ENCODE data around the gene FTMT. TPM values are rescaled to one million over a fixed set of nuclear protein-coding genes. Genes with fewer than 3 reads are reported as not detected.

FTMT gene
- total RNA-seq, 2 donors from 2014 or later, result not detected

- Histone ChIP-seq H3K36me3 (no peaks in the 10 kb centered on the region), H3K4me1 (no peaks in the 10 kb centered on the region), H3K4me3 (no peak overlapping the region), H3K9me3 (no peaks in the 10 kb centered on the region), H3K27me3 (no peaks in the 10 kb centered on the region), H3K27ac (no peak overlapping the region)
- no peak for TF ChIP-seq CTCF (IDR thresholded peaks at IDR 0.05)
- no peak for DNase-seq (ENCODE audit: low spot score)
Observed at GRCh38 chr5:121834021-121834420, 17.7 kb upstream of the FTMT start.

- no peak for DNase-seq (ENCODE audit: low spot score)
- no peaks in the 10 kb centered on the region for H3K27me3 ChIP-seq
- no peaks in the 10 kb centered on the region for H3K36me3 ChIP-seq
- H3K4me3 ChIP-seq, result no peak overlapping the region
- no peaks in the 10 kb centered on the region for H3K9me3 ChIP-seq
- H3K4me1 ChIP-seq, result no peaks in the 10 kb centered on the region
- no peak for TF ChIP-seq CTCF (IDR thresholded peaks at IDR 0.05)
- no peak overlapping the region for H3K27ac ChIP-seq
Observed at GRCh38 chr5:121841892-121842291, 9.8 kb upstream of the FTMT start.

- H3K4me3 ChIP-seq, result no peak overlapping the region
- no peak for DNase-seq (ENCODE audit: low spot score)
- H3K36me3 ChIP-seq, result no peaks in the 10 kb centered on the region
- no peaks in the 10 kb centered on the region for H3K27me3 ChIP-seq
- no peaks in the 10 kb centered on the region for H3K4me1 ChIP-seq
- H3K9me3 ChIP-seq, result peaks cover 0 to 9% of the 10 kb centered on the region in 2 donors
- no peak overlapping the region for H3K27ac ChIP-seq
- no peak for TF ChIP-seq CTCF (IDR thresholded peaks at IDR 0.05)
Observed at GRCh38 chr5:121850272-121850671, 1.4 kb upstream of the FTMT start.

GRCh38 chr5:121853850-121854249, 2.2 kb downstream of the FTMT start:
- peaks cover 0 to 9% of the 10 kb centered on the region in 2 donors for H3K9me3 ChIP-seq
- no peaks in the 10 kb centered on the region for H3K27me3 ChIP-seq
- no peak for TF ChIP-seq CTCF (IDR thresholded peaks at IDR 0.05)
- no peaks in the 10 kb centered on the region for H3K4me1 ChIP-seq
- no peaks in the 10 kb centered on the region for H3K36me3 ChIP-seq
- no peak overlapping the region for H3K4me3 ChIP-seq
- no peak for DNase-seq (ENCODE audit: low spot score)
- H3K27ac ChIP-seq, result no peak overlapping the region

GRCh38 chr5:121862801-121863200, 11.1 kb downstream of the FTMT start:
- DNase-seq (ENCODE audit: low spot score), result no peak
- H3K4me3 ChIP-seq, result no peak overlapping the region
- no peak overlapping the region for H3K27ac ChIP-seq
- H3K9me3 ChIP-seq, result no peaks in the 10 kb centered on the region
- H3K27me3 ChIP-seq, result no peaks in the 10 kb centered on the region
- no peak for TF ChIP-seq CTCF (IDR thresholded peaks at IDR 0.05)
- no peaks in the 10 kb centered on the region for H3K4me1 ChIP-seq
- H3K36me3 ChIP-seq, result no peaks in the 10 kb centered on the region

- TF ChIP-seq CTCF (IDR thresholded peaks at IDR 0.05), result no peak
- Histone ChIP-seq H3K27me3 (no peaks in the 10 kb centered on the region), H3K9me3 (no peaks in the 10 kb centered on the region), H3K27ac (no peak overlapping the region), H3K36me3 (no peaks in the 10 kb centered on the region), H3K4me1 (no peaks in the 10 kb centered on the region), H3K4me3 (no peak overlapping the region)
- no peak for DNase-seq (ENCODE audit: low spot score)
Observed at GRCh38 chr5:121863753-121864285, 12.1 kb downstream of the FTMT start.

Data from right atrium auricular region (tissue), 2 donors.